CD4-positive, alpha-beta T cell (primary cell): ENCODE data around the gene MAP4K5. TPM values are rescaled to one million over a fixed set of nuclear protein-coding genes. Genes with fewer than 3 reads are reported as not detected.
A peak's percentile ranks its signal among the peaks of the same experiment; 100 is the strongest.

Experiments
- ATAC-seq: fragments of 200-7000 bp; cut with Tn5 transposase; one replicate; pipeline ENCODE4 v1.10.0; 2022; ENCODE audit warnings: mild to moderate bottlenecking; ENCODE audit not compliant: poor library complexity
- CTCF ChIA-PET: fragments of 350-600 bp; sonication (Branson Sonifier 250); formaldehyde crosslinking; loops from one replicate; lab custom pipeline; 2021; ENCODE audit warnings: antibody characterized with exemption, inconsistent platforms; lab: Charles Lee
- POLR2A ChIA-PET: fragments of 350-600 bp; sonication (Branson Sonifier 250); formaldehyde crosslinking; loops from one replicate; lab custom pipeline; 2021; ENCODE audit warnings: antibody characterized with exemption, inconsistent platforms; lab: Charles Lee
- DNase-seq, 14 experiments: peaks; one replicate each; pipeline ENCODE4 v3.0.0-alpha.2; 2013 to 2020; ENCODE audit warnings: mixed read lengths in 2 of 14
- H3K27ac ChIP-seq, 2 donors: one replicate each; pipeline versions ENCODE4 v1.5.1 to v1.7.0; 2013; ENCODE audit warnings: low read length in 2 of 2, low read depth in 1 of 2, mild to moderate bottlenecking in 1 of 2
- H3K27me3 ChIP-seq, 2 experiments: 1 replicate in 1 of 2; 2 replicates in 1 of 2; pipeline versions ENCODE4 v1.6.1 to v1.7.0; 2013; ENCODE audit warnings: low read length in 2 of 2, control low read depth in 1 of 2, mild to moderate bottlenecking in 1 of 2, moderate library complexity in 1 of 2; ENCODE audit not compliant: insufficient read depth in 2 of 2, control insufficient read depth in 1 of 2
- H3K36me3 ChIP-seq: one replicate; pipeline ENCODE4 v1.6.1; 2013; ENCODE audit warnings: low read length, control low read depth; ENCODE audit not compliant: insufficient read depth
- H3K4me1 ChIP-seq: one replicate; pipeline ENCODE4 v1.6.1; 2013; ENCODE audit warnings: low read length, control low read depth; ENCODE audit not compliant: insufficient read depth
- H3K4me3 ChIP-seq: one replicate; pipeline ENCODE4 v1.5.1; 2013; ENCODE audit warnings: mild to moderate bottlenecking, low read length, moderate library complexity
- H3K9me3 ChIP-seq, 2 experiments: 1 replicate in 1 of 2; 2 replicates in 1 of 2; pipeline versions ENCODE4 v1.6.1 to v1.7.0; 2013; ENCODE audit warnings: low read length in 2 of 2, mild to moderate bottlenecking in 2 of 2, control low read depth in 1 of 2, moderate library complexity in 1 of 2; ENCODE audit not compliant: control insufficient read depth in 1 of 2, insufficient read depth in 1 of 2
- H3K27ac Mint-ChIP-seq: one replicate; pipeline ENCODE4 v1.8.0; 2020; ENCODE audit warnings: mixed read lengths
- H3K27me3 Mint-ChIP-seq: one replicate; pipeline ENCODE4 v1.8.0; 2021; ENCODE audit warnings: mixed read lengths
- H3K36me3 Mint-ChIP-seq: one replicate; pipeline ENCODE4 v1.8.0; 2021; ENCODE audit warnings: low read depth, mixed read lengths
- H3K4me1 Mint-ChIP-seq: one replicate; pipeline ENCODE4 v1.8.0; 2021; ENCODE audit warnings: low read depth, mixed read lengths
- H3K4me3 Mint-ChIP-seq: one replicate; pipeline ENCODE4 v1.8.0; 2020; ENCODE audit warnings: mild to moderate bottlenecking, mixed read lengths
- H3K9me3 Mint-ChIP-seq: one replicate; pipeline ENCODE4 v1.8.0; 2020; ENCODE audit warnings: mixed read lengths
- intact Hi-C, 2 experiments: fragments of 100-400 bp; cut with DNase I in 1 of 2; cut with micrococcal nuclease in 1 of 2; formaldehyde crosslinking; loops; one replicate each; pipeline versions ENCODE4 v1.15.1 to v1.9.0; 2023 to 2025; cut with DNase I, micrococcal nuclease
- total RNA-seq, 174 experiments: library from RNA in 2 of 174; stranded (reverse) in 2 of 174; gene quantifications; one replicate each; pipeline ENCODE4 v1.2.3 and lab custom pipeline; 2021 to 2026
- TF ChIP-seq, protein P1 (sequence below): fragments of 200-600 bp; IDR thresholded peaks from one replicate; pipeline ENCODE4 v1.8.0; 2022; ENCODE audit warnings: antibody characterized with exemption, mild to moderate bottlenecking

MAP4K5 gene
- total RNA-seq, 2 experiments from 2014 or later, result 32.4 to 34.5 TPM

DNA sequence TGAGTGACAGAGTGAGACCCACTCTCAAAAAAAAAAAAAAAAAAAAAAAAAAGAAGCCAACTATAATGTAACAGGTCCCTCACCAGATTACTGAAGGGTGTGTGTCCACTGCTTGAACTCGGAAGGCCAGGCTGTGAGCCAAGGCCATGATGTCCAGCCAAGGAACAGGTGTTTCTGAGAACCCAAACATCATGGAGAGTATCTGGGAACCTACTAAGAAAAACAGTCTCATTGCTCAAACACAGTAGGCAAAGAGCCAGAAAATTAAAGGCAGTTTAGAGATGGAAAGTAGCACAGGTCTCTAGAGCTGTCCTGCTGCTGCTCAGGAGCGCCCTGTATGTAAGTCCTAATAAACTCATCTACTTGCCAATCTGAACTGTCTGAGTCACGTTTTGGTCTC lies 12.5 kb upstream of the MAP4K5 start:
- Mint-ChIP-seq H3K27ac (no peak overlapping the region), H3K4me1 (peaks cover 14% of the 10 kb centered on the region), H3K4me3 (no peak overlapping the region), H3K27me3 (no peaks in the 10 kb centered on the region), H3K9me3 (no peaks in the 10 kb centered on the region), H3K36me3 (no peaks in the 10 kb centered on the region)
- CTCF ChIA-PET, result no interaction called here
- POLR2A ChIA-PET, result interaction anchor here (0.6 kb wide), 1 partner anchor 1081 kb away, joined by 3 read pairs; no protein-coding TSS in a partner anchor
- Histone ChIP-seq H3K36me3 (no peaks in the 10 kb centered on the region), H3K4me1 (no peaks in the 10 kb centered on the region), H3K4me3 (no peak overlapping the region), H3K9me3 (no peaks in the 10 kb centered on the region), H3K27ac (no peak overlapping the region), H3K27me3 (peaks cover 0 to 2% of the 10 kb centered on the region in 2 experiments)
- TF ChIP-seq, protein P1, sequence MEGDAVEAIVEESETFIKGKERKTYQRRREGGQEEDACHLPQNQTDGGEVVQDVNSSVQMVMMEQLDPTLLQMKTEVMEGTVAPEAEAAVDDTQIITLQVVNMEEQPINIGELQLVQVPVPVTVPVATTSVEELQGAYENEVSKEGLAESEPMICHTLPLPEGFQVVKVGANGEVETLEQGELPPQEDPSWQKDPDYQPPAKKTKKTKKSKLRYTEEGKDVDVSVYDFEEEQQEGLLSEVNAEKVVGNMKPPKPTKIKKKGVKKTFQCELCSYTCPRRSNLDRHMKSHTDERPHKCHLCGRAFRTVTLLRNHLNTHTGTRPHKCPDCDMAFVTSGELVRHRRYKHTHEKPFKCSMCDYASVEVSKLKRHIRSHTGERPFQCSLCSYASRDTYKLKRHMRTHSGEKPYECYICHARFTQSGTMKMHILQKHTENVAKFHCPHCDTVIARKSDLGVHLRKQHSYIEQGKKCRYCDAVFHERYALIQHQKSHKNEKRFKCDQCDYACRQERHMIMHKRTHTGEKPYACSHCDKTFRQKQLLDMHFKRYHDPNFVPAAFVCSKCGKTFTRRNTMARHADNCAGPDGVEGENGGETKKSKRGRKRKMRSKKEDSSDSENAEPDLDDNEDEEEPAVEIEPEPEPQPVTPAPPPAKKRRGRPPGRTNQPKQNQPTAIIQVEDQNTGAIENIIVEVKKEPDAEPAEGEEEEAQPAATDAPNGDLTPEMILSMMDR, result no peak
- ATAC-seq (no peak), DNase-seq (no peak)
- intact Hi-C loops, result loop anchor here in 1 of 2 experiments (5.0 kb wide), 1 partner anchor 232 kb away; no protein-coding TSS in a partner anchor

DNA sequence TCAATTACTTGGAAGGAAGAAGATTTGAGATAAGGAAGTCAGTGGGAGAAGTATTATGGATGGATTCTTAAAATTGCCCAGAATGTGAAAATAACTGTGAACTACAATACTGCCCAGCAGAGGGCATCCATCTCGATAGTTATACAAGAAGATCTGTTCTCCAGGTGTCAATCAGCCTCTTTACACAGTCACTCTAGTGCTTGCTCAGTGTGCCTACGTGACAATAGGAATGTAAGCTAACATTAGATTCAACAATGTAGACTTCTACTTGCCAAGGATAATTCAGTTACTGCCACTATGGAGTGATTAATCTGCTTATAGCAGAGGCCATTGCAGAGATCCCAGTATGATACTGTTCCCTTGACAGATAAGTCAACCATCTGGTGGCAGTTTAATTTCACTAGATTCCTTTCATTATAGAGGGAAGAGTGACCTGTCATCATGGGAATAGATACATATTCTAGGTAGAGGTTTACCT lies 10.6 kb upstream of the MAP4K5 start:
- Mint-ChIP-seq H3K27me3 (no peaks in the 10 kb centered on the region), H3K4me3 (no peak overlapping the region), H3K36me3 (no peaks in the 10 kb centered on the region), H3K27ac (no peak overlapping the region), H3K4me1 (peaks cover 14% of the 10 kb centered on the region), H3K9me3 (no peaks in the 10 kb centered on the region)
- TF ChIP-seq, protein P1, result peak; percentile 72
- Histone ChIP-seq H3K9me3 (no peaks in the 10 kb centered on the region), H3K27me3 (no peaks in the 10 kb centered on the region), H3K36me3 (no peaks in the 10 kb centered on the region), H3K4me3 (no peak overlapping the region), H3K4me1 (no peaks in the 10 kb centered on the region), H3K27ac (no peak overlapping the region)
- ATAC-seq (peak; percentile 80), DNase-seq (peak in 7 of 14 experiments; percentile 13 to 71 (median 53))
- intact Hi-C loops, result loop anchor here (1.0 to 5.0 kb wide), 3 partner anchors 234 to 318 kb away; no protein-coding TSS in a partner anchor
- POLR2A ChIA-PET, result interaction anchor here (1.0 kb wide), 1 partner anchor 232 kb away, joined by 3 read pairs; no protein-coding TSS in a partner anchor
- CTCF ChIA-PET, result interaction anchor here (0.9 to 1.6 kb wide), 2 partner anchors 20 to 317 kb away, joined by 3 to 5 read pairs; no protein-coding TSS in a partner anchor

DNA sequence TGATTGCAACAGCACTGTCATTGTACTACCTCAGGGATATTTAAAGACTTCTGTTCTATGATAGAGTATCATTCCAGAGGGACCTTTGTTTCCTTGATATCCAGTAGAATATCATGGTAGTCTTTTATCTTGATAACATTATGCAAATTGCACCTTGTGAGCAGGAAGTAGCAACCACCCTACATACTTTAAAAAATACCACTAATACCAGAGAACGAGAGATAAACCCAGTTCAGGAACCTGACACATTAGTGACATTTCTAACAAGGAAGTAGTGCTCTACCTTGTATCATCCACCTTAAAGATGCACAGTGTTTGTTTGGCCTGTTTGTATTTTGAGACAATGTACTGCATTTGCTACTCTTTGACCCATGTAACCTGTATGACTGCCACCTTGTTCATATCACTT lies 8.8 kb upstream of the MAP4K5 start:
- Mint-ChIP-seq H3K9me3 (no peaks in the 10 kb centered on the region), H3K4me3 (no peak overlapping the region), H3K4me1 (peaks cover 14% of the 10 kb centered on the region), H3K27ac (no peak overlapping the region), H3K36me3 (no peaks in the 10 kb centered on the region), H3K27me3 (no peaks in the 10 kb centered on the region)
- intact Hi-C loops, result loop anchor here in 1 of 2 experiments (5.0 kb wide), 1 partner anchor 236 kb away; no protein-coding TSS in a partner anchor
- Histone ChIP-seq H3K36me3 (no peaks in the 10 kb centered on the region), H3K4me3 (no peak overlapping the region), H3K27ac (no peak overlapping the region), H3K4me1 (no peaks in the 10 kb centered on the region), H3K27me3 (no peaks in the 10 kb centered on the region), H3K9me3 (peaks cover 0 to 6% of the 10 kb centered on the region in 2 experiments)
- TF ChIP-seq, protein P1, result no peak
- ChIA-PET CTCF (no interaction called here), POLR2A (no interaction called here)
- no peak for DNase-seq
- no peak for ATAC-seq
